OCI-LY1 (cell line): ENCODE measurements around the gene IRAG1.

Experiments
- H2AFZ ChIP-seq: fragments of 200-600 bp; sonication (generic), shearing (Covaris generic); 2 replicates; pipeline ENCODE4 v1.6.0; 2014; ENCODE audit warnings: antibody characterized with exemption, mild to moderate bottlenecking, low read length
- H3F3A ChIP-seq: fragments of 200-600 bp; sonication (generic), shearing (Covaris generic); 2 replicates; pipeline ENCODE4 v1.6.0; 2014; ENCODE audit warnings: mild to moderate bottlenecking, antibody characterized with exemption, low read length, moderate library complexity; ENCODE audit not compliant: insufficient read depth
- H3K27ac ChIP-seq: fragments of 200-600 bp; sonication (generic); 2 replicates; pipeline ENCODE4 v1.5.1; 2014; ENCODE audit warnings: low read length, mixed run types, mild to moderate bottlenecking, low read depth; ENCODE audit not compliant: poor library complexity, severe bottlenecking
- H3K27me3 ChIP-seq: fragments of 200-600 bp; sonication (generic); 2 replicates; pipeline ENCODE4 v1.6.0; 2014; ENCODE audit warnings: antibody characterized with exemption, mild to moderate bottlenecking, low read length, moderate library complexity; ENCODE audit not compliant: insufficient read depth
- H3K36me3 ChIP-seq: fragments of 200-600 bp; sonication (generic); 2 replicates; pipeline ENCODE4 v1.6.1; 2014; ENCODE audit warnings: mild to moderate bottlenecking, antibody characterized with exemption, low read length, moderate library complexity, mixed read lengths; ENCODE audit not compliant: insufficient read depth
- H3K4me1 ChIP-seq: fragments of 200-600 bp; sonication (generic); 2 replicates; pipeline ENCODE4 v1.5.1; 2014; ENCODE audit warnings: mild to moderate bottlenecking, low read length, moderate library complexity; ENCODE audit not compliant: insufficient read depth, severe bottlenecking
- H3K4me2 ChIP-seq: fragments of 200-600 bp; sonication (generic), shearing (Covaris generic); 2 replicates; pipeline ENCODE4 v1.6.1; 2014; ENCODE audit warnings: low read length
- H3K4me3 ChIP-seq: fragments of 200-600 bp; sonication (generic); 2 replicates; pipeline ENCODE4 v1.5.1; 2014; ENCODE audit warnings: low read length, low read depth, mild to moderate bottlenecking, mixed read lengths; ENCODE audit not compliant: poor library complexity, severe bottlenecking
- H3K79me2 ChIP-seq: fragments of 200-600 bp; shearing (Covaris generic); 2 replicates; pipeline ENCODE4 v1.6.1; 2016; ENCODE audit warnings: mixed run types, low read length, mixed read lengths; ENCODE audit not compliant: insufficient read depth
- H3K9ac ChIP-seq: fragments of 200-600 bp; sonication (generic), shearing (Covaris generic); 2 replicates; pipeline ENCODE4 v1.6.1; 2014; ENCODE audit warnings: mild to moderate bottlenecking, low read length, mixed read lengths
- H3K9me2 ChIP-seq: fragments of 200-600 bp; sonication (generic), shearing (Covaris generic); 2 replicates; pipeline ENCODE4 v1.6.1; 2014; ENCODE audit warnings: low read depth, mild to moderate bottlenecking, low read length, mixed read lengths
- H3K9me3 ChIP-seq: fragments of 200-600 bp; shearing (Covaris generic); 2 replicates; pipeline ENCODE4 v1.6.1; 2014; ENCODE audit warnings: low read length, mixed read lengths
- H4K20me1 ChIP-seq: fragments of 200-600 bp; sonication (generic), shearing (Covaris generic); 2 replicates; pipeline ENCODE4 v1.6.0; 2016; ENCODE audit warnings: mild to moderate bottlenecking, low read length; ENCODE audit not compliant: insufficient read depth
- CTCF ChIP-seq: fragments of 200-600 bp; sonication (generic), shearing (Covaris generic); IDR thresholded peaks from 2 replicates; pipeline ENCODE4 v1.5.1; 2017; ENCODE audit warnings: mild to moderate bottlenecking, antibody characterized with exemption, low read length, moderate library complexity, mixed read lengths
- EZH2 ChIP-seq: fragments of 200-600 bp; sonication (generic), shearing (Covaris generic); IDR thresholded peaks from 2 replicates; pipeline ENCODE4 v1.8.0; 2017; ENCODE audit warnings: borderline replicate concordance, mixed run types, mild to moderate bottlenecking, antibody characterized with exemption, low read length, moderate library complexity, mixed read lengths

Gene IRAG1

GRCh38 chr11:10674911-10675440 lies 18.6 kb downstream of the IRAG1 start:
- no peaks in the 10 kb centered on the region for H3K9me3 ChIP-seq
- TF ChIP-seq EZH2: no peak
- TF ChIP-seq CTCF: no peak
- no peaks in the 10 kb centered on the region for H3K79me2 ChIP-seq
- H3K4me3 ChIP-seq: no peak overlapping the region
- H3K4me2 ChIP-seq: no peak overlapping the region
- no peak overlapping the region for H2AFZ ChIP-seq
- no peaks in the 10 kb centered on the region for H3K27me3 ChIP-seq
- no peak overlapping the region for H3K9ac ChIP-seq
- no peaks in the 10 kb centered on the region for H3F3A ChIP-seq
- H3K9me2 ChIP-seq: no peaks in the 10 kb centered on the region
- H4K20me1 ChIP-seq: no peaks in the 10 kb centered on the region
- no peaks in the 10 kb centered on the region for H3K4me1 ChIP-seq
- no peaks in the 10 kb centered on the region for H3K36me3 ChIP-seq
- H3K27ac ChIP-seq: no peak overlapping the region

- H3K4me2 ChIP-seq: no peak overlapping the region
Measured at GRCh38 chr11:10674440-10674855, 19.1 kb downstream of the IRAG1 start.

GRCh38 chr11:10673501-10674062 lies 20.0 kb downstream of the IRAG1 start:
- H2AFZ ChIP-seq: no peak overlapping the region
- no peak overlapping the region for H3K4me3 ChIP-seq
- H3K27me3 ChIP-seq: no peaks in the 10 kb centered on the region
- no peak overlapping the region for H3K4me2 ChIP-seq
- no peaks in the 10 kb centered on the region for H3K4me1 ChIP-seq
- no peaks in the 10 kb centered on the region for H3K9me2 ChIP-seq
- H3K27ac ChIP-seq: no peak overlapping the region
- no peaks in the 10 kb centered on the region for H3F3A ChIP-seq
- H4K20me1 ChIP-seq: no peaks in the 10 kb centered on the region
- H3K79me2 ChIP-seq: no peaks in the 10 kb centered on the region
- H3K36me3 ChIP-seq: no peaks in the 10 kb centered on the region
- H3K9ac ChIP-seq: no peak overlapping the region
- no peaks in the 10 kb centered on the region for H3K9me3 ChIP-seq
- TF ChIP-seq CTCF (no peak), EZH2 (no peak)

More at GRCh38 chr11:10674440-10674855, 19.1 kb downstream of the IRAG1 start:
- no peaks in the 10 kb centered on the region for H3F3A ChIP-seq
- H3K79me2 ChIP-seq: no peaks in the 10 kb centered on the region
- TF ChIP-seq EZH2 (no peak), CTCF (no peak)
- no peak overlapping the region for H3K9ac ChIP-seq
- H3K4me1 ChIP-seq: no peaks in the 10 kb centered on the region
- H3K36me3 ChIP-seq: no peaks in the 10 kb centered on the region
- no peak overlapping the region for H3K27ac ChIP-seq
- H2AFZ ChIP-seq: no peak overlapping the region
- no peaks in the 10 kb centered on the region for H3K27me3 ChIP-seq
- no peaks in the 10 kb centered on the region for H3K9me2 ChIP-seq
- H3K4me3 ChIP-seq: no peak overlapping the region
- H3K9me3 ChIP-seq: no peaks in the 10 kb centered on the region
- no peaks in the 10 kb centered on the region for H4K20me1 ChIP-seq
